Uterus (tissue), 2 donors: ENCODE results near the gene FBN2.

Experiments used
- POLR2A ChIP-seq, 2 donors: fragments of 450-650 bp; IDR thresholded peaks; one replicate each; pipeline ENCODE4 v1.6.1; 2016; ENCODE audit warnings: antibody characterized with exemption in 2 of 2, mild to moderate bottlenecking in 1 of 2, moderate library complexity in 1 of 2
- TF ChIP-seq, protein P1 (sequence below), 4 experiments: fragments of 200-600 bp in 2 of 4; fragments of 450-650 bp in 2 of 4; sonication (generic) in 2 of 4; IDR thresholded peaks; one replicate each; pipeline ENCODE4 v1.5.1; 2016 to 2019; ENCODE audit warnings: antibody characterized with exemption in 4 of 4, mild to moderate bottlenecking in 2 of 4, moderate library complexity in 1 of 4

DNA sequence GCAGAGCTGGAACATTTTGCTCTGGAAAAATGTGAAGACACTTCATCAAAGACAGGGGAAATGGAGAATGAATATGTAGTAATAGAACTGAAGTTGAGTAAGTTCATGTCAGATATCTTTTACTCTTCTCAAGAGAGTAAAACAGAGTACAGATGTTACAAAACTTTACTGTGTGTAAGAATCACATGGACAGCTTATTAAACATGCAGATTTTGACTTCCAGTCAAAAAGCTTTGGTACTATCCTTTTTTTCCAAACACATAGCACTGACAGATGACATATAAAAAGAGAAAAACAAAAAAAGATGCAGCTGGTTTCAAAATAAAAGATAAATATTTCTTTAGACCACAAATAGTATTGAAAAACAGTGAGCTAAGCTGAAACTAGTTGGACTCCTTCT is 115.4 kb downstream of the FBN2 start:
- TF ChIP-seq, protein P1, sequence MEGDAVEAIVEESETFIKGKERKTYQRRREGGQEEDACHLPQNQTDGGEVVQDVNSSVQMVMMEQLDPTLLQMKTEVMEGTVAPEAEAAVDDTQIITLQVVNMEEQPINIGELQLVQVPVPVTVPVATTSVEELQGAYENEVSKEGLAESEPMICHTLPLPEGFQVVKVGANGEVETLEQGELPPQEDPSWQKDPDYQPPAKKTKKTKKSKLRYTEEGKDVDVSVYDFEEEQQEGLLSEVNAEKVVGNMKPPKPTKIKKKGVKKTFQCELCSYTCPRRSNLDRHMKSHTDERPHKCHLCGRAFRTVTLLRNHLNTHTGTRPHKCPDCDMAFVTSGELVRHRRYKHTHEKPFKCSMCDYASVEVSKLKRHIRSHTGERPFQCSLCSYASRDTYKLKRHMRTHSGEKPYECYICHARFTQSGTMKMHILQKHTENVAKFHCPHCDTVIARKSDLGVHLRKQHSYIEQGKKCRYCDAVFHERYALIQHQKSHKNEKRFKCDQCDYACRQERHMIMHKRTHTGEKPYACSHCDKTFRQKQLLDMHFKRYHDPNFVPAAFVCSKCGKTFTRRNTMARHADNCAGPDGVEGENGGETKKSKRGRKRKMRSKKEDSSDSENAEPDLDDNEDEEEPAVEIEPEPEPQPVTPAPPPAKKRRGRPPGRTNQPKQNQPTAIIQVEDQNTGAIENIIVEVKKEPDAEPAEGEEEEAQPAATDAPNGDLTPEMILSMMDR (IDR thresholded peaks at IDR 0.05): no peak
- TF ChIP-seq POLR2A (IDR thresholded peaks at IDR 0.05): no peak
